Activated CD4-positive, CD25-positive, alpha-beta regulatory T cell treated with anti-CD3 and anti-CD28 coated beads, Interleukin-2, amount 50 U/mL, for 24 hours (primary cell): ENCODE measurements around the gene EXO1.

ENCODE experiments used
- ATAC-seq, 2 donors: fragments of 150-1000 bp; cut with Tn5 transposase; one replicate each; pipeline ENCODE4 v1.10.0; 2021; ENCODE audit warnings: mild to moderate bottlenecking in 1 of 2, moderate library complexity in 1 of 2

Gene EXO1

DNA sequence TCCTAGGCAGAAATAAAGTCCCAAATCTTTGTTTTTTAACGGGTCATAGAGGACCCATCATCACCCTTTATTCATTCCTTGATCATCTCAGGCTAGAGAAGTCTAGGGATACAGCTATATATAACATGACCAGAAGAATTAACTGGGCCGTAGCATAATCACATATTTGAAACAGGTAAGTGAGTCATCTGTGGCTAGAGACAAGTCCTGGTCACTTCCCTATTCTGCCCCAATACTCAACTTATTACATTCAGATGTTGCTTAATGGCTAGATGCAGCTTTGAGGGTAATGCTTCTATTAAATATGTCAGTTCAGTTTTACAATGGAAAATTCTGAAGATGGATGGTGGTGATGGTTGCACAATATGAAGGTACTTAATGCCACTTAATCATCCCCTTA is 47.0 kb downstream of the EXO1 start:
- ATAC-seq = no peak

GRCh38 chr1:241896670-241896962 is 48.6 kb downstream of the EXO1 start:
- ATAC-seq = no peak

GRCh38 chr1:241899210-241899609 is 51.2 kb downstream of the EXO1 start:
- no peak for ATAC-seq

GRCh38 chr1:241900381-241900780 is 52.4 kb downstream of the EXO1 start:
- ATAC-seq = no peak

DNA sequence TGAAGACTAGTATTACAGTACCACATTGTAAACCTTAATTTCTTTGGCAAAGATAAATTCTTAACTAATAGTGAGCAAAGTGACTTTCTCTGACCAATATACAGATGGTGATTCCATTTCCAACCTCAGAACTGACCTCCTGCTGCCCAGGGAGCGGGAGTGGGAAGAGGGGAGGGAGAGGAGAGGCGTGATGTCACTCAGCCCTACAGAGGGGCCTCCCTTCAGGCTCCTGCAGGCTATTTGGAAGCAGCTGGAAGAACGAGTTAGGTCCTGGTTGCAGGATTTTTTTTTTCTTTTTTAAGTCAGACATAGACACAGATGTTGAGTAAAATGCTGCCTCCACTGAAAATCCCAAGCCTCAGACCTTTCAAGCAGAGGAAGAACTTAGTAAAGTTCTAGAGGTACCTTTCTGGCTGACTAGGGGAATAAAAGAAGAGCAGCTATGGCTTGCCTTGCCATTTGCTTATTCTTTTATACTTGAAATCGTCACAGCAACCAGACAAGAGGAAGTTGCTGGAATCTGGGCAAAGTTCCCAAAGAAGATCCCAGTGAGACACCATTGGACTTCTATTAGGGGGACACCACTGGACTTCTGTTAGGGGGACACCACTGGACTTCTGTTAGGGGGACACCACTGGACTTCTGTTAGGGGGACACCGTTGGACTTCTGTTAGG is 54.5 kb downstream of the EXO1 start:
- no peak for ATAC-seq

GRCh38 chr1:241916196-241916595 is 68.2 kb downstream of the EXO1 start:
- ATAC-seq = no peak

- no peak for ATAC-seq
Measured at GRCh38 chr1:241917487-241917886, 69.5 kb downstream of the EXO1 start.

DNA sequence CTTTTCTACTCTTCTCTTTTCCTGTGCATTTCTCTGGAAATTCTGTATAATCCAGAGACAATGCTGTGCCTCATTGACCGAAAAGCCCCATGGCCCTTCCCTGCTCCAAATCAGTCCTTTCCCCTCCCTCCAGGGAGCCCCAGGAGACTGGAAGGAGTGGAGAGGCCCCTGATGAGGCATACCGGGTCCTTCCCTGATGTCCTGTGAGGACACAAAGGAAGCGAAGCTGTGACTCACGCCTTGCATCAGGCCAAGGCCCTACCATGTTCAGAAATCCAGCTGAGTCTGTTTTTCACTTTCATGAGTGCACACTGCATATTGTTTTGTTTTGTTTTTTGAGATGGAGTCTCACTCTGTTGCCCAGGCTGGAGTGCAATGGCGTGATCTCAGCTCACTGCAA is 70.9 kb downstream of the EXO1 start:
- no peak for ATAC-seq

DNA sequence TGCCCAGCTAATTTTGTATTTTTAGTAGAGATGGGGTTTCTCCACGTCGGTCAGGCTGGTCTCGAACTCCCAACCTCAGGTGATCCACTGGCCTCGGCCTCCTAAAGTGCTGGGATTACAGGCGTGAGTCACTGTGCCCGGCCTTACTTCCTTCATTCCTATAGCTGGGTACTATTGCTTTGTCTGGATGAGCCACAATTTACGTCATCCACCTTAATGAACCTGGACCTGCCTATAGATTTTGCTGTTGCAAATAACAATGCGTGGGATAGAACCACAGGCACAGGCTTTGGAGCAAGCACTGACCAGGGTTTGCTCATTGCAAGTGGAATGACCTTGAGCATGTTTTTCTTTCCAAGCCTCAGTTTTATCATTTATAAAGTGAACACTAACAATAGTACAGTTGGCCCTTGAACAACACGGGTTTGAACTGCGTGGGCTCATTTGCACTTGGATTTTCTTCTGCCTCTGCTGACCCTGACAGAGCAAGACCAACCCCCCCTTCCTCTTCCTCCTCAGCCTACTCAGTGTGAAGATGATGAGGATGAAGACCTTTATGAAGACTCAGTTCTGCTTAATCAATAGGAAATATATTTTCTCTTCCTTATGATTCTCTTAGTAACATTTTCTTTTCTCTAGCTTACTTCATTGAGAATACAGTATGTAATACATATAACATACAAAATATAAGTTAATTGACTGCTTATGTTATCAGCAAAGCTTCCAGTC is 76.2 kb downstream of the EXO1 start:
- no peak for ATAC-seq

DNA sequence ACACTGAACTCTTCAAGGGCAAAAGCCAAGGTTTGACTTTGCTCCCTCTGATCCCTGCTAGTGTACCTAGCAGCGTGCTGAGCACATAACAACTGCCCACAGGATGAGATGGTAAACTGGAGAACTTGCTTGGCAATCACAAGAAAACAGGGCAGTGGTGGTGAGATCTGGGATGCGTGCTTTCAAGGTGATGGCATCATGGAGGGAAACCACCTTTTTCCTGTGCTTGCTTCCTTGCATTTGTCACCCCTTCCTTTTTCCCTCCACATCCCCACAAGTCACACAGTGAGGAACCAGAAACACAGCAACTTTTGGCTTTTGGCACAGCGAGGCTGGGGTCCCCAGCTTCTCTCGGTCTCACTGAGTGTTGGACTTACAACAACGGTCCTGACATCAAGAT is 78.1 kb downstream of the EXO1 start:
- no peak for ATAC-seq

DNA sequence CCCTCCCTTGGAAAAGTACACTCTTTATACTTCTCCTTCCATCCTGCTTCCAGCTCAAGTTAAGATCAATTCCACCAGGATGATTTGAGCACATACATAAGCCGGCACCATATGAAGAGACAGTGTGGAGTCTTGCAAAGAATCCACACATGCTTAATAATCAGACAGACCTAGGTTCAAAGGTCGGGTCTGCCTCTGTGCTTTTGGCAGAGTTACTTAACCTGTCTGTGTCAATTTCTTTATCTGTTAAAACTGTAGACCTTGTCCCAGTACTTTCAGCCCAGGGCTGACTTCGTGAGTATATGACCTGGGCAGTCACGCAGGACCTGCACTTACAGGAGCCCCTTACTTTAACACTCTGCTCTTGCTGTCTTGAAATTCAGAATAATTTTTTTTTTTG is 79.3 kb downstream of the EXO1 start:
- ATAC-seq = no peak

DNA sequence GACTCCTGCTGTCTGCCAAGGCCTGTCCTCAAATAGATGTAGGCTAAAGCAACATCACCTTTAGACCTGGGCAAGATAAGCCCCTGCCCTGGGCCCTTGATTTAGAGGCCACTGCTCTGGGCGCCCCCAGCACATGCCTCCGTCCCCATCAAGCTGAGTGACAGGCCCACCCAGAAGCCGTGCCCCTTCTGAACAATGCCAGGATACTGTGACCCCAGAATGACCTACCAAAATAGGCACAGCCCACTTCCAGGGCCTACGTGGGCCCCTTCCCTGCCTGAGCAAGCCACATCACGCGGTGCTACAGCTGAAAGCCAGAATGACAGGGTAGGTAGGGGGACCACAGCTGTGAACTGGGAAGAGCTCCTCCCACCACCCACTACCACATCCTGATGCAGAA is 84.8 kb downstream of the EXO1 start:
- no peak for ATAC-seq

DNA sequence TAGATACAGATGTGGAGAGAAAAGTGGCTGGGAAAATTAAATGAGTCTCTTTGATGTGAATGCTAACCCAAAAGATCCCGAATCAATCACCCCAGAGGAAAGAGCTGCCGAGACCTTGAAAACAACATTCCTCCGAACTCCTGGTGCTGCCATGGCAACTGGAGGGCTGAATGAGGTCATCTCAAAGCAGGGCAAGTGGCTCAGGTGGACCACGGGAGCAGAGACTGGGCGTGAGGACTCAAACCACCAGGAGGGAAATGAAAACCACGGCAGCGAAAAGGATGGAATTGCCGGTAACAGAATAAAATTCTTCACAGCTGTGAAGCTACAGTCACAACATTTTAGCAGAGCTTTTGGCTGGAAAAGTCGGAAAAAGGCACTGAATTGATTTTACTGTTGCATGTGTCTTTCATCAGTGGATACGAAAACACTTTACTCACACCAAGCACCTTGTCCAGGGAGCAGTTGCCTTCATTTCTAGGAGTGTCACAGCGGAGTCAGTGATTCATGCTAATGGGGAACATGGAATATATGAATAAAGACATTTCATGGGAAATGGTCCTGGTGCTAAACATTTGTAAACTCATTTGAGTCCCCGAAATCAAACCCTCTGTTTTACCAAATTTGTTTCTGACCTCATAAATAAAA is 86.3 kb downstream of the EXO1 start:
- ATAC-seq = no peak

DNA sequence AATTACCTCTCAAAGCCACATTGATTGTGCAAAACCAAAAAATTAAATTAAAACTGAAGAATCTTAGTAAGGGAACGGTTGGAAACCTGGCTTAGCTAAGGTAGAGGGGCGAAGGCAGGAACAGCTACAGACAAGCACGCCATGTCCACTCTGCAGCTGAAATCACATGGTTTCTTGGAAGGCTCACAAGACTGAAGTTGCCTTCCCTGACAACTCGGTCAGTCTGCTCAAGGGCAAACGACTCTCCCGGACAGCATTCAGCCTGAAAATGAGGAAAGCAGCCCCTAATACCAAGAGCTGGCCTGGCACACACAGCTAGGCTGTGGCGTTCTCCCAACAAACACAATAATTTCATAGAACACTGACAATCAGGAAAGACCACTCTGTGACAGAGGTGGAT is 86.9 kb downstream of the EXO1 start:
- ATAC-seq = no peak
